ENCODE measurements around the gene FOXD1. TPM values are rescaled to one million over a fixed set of nuclear protein-coding genes. Genes with fewer than 3 reads are reported as not detected.

Gene FOXD1
- total and polyA plus RNA-seq, 2 of the 8 experiments (the other 6 are each of a cell fraction or from before 2014, with no cell fraction given): 0.11 to 1.1 TPM

DNA sequence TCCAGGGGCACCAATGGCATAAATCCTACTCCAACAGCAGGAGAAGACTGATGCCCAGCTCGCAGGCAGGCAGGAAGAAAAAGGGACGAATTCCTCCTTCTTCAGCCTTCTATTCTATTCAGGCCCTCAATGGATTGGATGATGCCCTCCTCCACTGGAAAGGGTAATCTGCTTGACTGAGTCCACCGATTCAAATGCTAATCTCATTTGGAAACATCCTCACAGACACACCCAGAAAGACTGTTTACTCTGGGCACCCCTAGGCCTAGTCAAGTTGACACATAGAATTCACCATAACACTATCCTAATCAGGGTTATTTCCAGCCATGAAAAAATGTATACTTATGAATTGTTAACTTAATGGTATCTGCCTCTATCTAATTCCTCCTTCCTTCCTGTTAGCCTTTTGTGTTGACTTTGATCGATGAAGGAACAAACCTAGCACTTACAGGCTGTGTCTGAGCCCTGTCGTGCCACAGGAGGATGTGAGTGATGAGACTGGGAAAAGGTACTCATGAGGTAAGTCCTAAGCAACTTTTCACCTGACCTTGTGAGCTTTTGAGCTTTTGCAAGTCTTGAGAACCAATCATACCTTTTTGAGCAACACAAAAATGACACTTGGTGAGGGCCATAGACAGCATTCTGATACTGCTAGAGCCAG, 36.5 kb downstream of the FOXD1 start:
- Histone ChIP-seq H3K9me3 (ENCODE audit: insufficient read depth in 2 of 2, low read depth in 1 of 2, low read length in 1 of 2) (no peaks in the 10 kb centered on the region; a peak in 1 of 4 replicates), H2AFZ (ENCODE audit: low read length) (no peak overlapping the region), H3K4me1 (replicated peaks in 1 of 4; ENCODE audit: control insufficient read depth in 3 of 4, insufficient read depth in 4 of 4, low read length in 3 of 4) (peaks cover 0 to 8% (median 6%) of the 10 kb centered on the region in 4 experiments; a peak in 5 of 7 replicates), H4K20me1 (replicated peaks in 1 of 2; ENCODE audit: control insufficient read depth in 1 of 2, insufficient read depth in 2 of 2, low read length in 2 of 2) (no peaks in the 10 kb centered on the region), H3K4me2 (ENCODE audit: insufficient read depth in 1 of 2, low read depth in 2 of 2, low read length in 2 of 2) (peak overlapping the region; percentile 33 to 38; a peak in 3 of 4 replicates), H4K91ac (replicated peaks; ENCODE audit: insufficient read length, low read length) (no peak overlapping the region), H3K14ac (ENCODE audit: insufficient read length) (no peak overlapping the region), H3K27ac (ENCODE audit: low read depth, low read length) (no peak overlapping the region), H3K4ac (replicated peaks; ENCODE audit: insufficient read length, low read depth, low read length) (no peak overlapping the region), H4K5ac (ENCODE audit: insufficient read length, low read depth, low read length) (no peak overlapping the region), H2AK5ac (ENCODE audit: low read depth, low read length) (no peak overlapping the region), H4K8ac (ENCODE audit: extremely low read depth, insufficient read depth, low read length) (no peak overlapping the region), H3K18ac (ENCODE audit: extremely low read depth, low read length) (no peak overlapping the region), H3K4me3 (ENCODE audit: extremely low read depth in 1 of 4, insufficient read depth in 2 of 4, low read depth in 3 of 4, low read length in 4 of 4) (no peak overlapping the region), H3K79me2 (ENCODE audit: control insufficient read depth in 1 of 2, insufficient read depth in 2 of 2, low read length in 2 of 2) (no peaks in the 10 kb centered on the region), H3K36me3 (ENCODE audit: control insufficient read depth in 2 of 4, insufficient read depth in 4 of 4, low read length in 3 of 4) (no peaks in the 10 kb centered on the region), H3K23ac (ENCODE audit: insufficient read length) (no peak overlapping the region), H3K79me1 (ENCODE audit: low read depth, low read length) (no peaks in the 10 kb centered on the region), H2BK120ac (replicated peaks; ENCODE audit: low read depth, low read length) (no peak overlapping the region), H2BK5ac (ENCODE audit: low read depth, low read length) (no peak overlapping the region), H2BK20ac (ENCODE audit: low read length) (peak overlapping the region; percentile 53; the same call in 1 of the 2 replicates), H2BK15ac (ENCODE audit: low read length) (no peak overlapping the region), H3K27me3 (replicated peaks in 1 of 4; ENCODE audit: control insufficient read depth in 3 of 4, extremely low read depth in 1 of 4, insufficient read depth in 3 of 4, low read length in 3 of 4) (peaks cover 0 to 7% (median 4%) of the 10 kb centered on the region in 4 experiments; a peak in 6 of 7 replicates), H3K23me2 (ENCODE audit: low read depth, low read length) (no peaks in the 10 kb centered on the region), H3K56ac (replicated peaks; ENCODE audit: insufficient read length, low read depth, low read length) (no peak overlapping the region), H3K9ac (replicated peaks in 1 of 4; ENCODE audit: extremely low read depth in 1 of 4, low read depth in 3 of 4, low read length in 3 of 4) (no peak overlapping the region), H2BK12ac (ENCODE audit: low read depth, low read length) (peak overlapping the region; percentile 76)
- FAIRE-seq: peak; percentile 62
- 41% methylated on average over 5 of the region's 5 CpGs; no CpG with 5 or more reads in 1 of the 2 experiments for WGBS, 2 experiments (ENCODE audit: extremely low coverage in 1 of 2, insufficient coverage in 1 of 2, insufficient read length in 1 of 2, insufficient replicate concordance in 2 of 2, low coverage in 1 of 2, low lambda C conversion rate in 2 of 2, missing lambda C conversion rate in 1 of 2)
- POLR2A ChIA-PET (ENCODE audit: partially characterized antibody): no interaction called here
- CTCF ChIA-PET (ENCODE audit: partially characterized antibody): interaction anchor here (1.5 kb wide), 1 partner anchor 10 kb away, joined by 6 read pairs; no protein-coding TSS in a partner anchor
- no peak for DNase-seq (ENCODE audit: low read depth in 1 of 2, low spot score in 2 of 2)
- TF ChIP-seq GTF2F1 (IDR thresholded peaks at IDR 0.05; ENCODE audit: borderline replicate concordance, low read depth, low read length): no peak
- no peak for TF ChIP-seq TAF1 (IDR thresholded peaks at IDR 0.05; ENCODE audit: low read depth, low read length)
- TF ChIP-seq, protein P1, sequence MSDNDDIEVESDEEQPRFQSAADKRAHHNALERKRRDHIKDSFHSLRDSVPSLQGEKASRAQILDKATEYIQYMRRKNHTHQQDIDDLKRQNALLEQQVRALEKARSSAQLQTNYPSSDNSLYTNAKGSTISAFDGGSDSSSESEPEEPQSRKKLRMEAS (IDR thresholded peaks at IDR 0.05): no peak
- TF ChIP-seq SP4 (IDR thresholded peaks at IDR 0.05; ENCODE audit: low read length): no peak
- TF ChIP-seq CTBP2 (IDR thresholded peaks at IDR 0.05; ENCODE audit: borderline replicate concordance, insufficient read depth, insufficient read length, low read length): no peak
- no peak for TF ChIP-seq HDAC2 (IDR thresholded peaks at IDR 0.05; ENCODE audit: borderline replicate concordance in 1 of 2, low read depth in 2 of 2, low read length in 2 of 2)
- TF ChIP-seq, protein P2, sequence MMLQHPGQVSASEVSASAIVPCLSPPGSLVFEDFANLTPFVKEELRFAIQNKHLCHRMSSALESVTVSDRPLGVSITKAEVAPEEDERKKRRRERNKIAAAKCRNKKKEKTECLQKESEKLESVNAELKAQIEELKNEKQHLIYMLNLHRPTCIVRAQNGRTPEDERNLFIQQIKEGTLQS (IDR thresholded peaks at IDR 0.05; ENCODE audit: insufficient read depth, low read depth, low read length): no peak
- no peak for TF ChIP-seq RFX5 (IDR thresholded peaks at IDR 0.05; ENCODE audit: borderline replicate concordance, low read depth, low read length)
- TF ChIP-seq SP1 (IDR thresholded peaks at IDR 0.05; ENCODE audit: low read depth, low read length): no peak
- no peak for TF ChIP-seq BRCA1 (IDR thresholded peaks at IDR 0.05; ENCODE audit: low read depth, low read length)
- TF ChIP-seq SRF (IDR thresholded peaks at IDR 0.05; ENCODE audit: low read depth, low read length): no peak

Measured in H1 (cell line).